ENCODE results near the gene MARF1. TPM values are rescaled to one million over a fixed set of nuclear protein-coding genes. Genes with fewer than 3 reads are reported as not detected.

The MARF1 gene
- polyA plus RNA-seq, 3 donors = 47.0 to 67.6 (median 66.6) TPM

GRCh38 chr16:15604460-15605440, 38.2 kb downstream of the MARF1 start:
- no peak for DNase-seq

GRCh38 chr16:15602285-15603044, 40.5 kb downstream of the MARF1 start:
- no peak for DNase-seq

GRCh38 chr16:15601212-15601879, 41.6 kb downstream of the MARF1 start:
- DNase-seq = no peak

GRCh38 chr16:15599303-15600070, 43.5 kb downstream of the MARF1 start:
- DNase-seq = no peak

- no peak for DNase-seq
These were observed 44.2 kb downstream of the MARF1 start for GRCh38 chr16:15598648-15599190.

GRCh38 chr16:15597822-15598647, 44.9 kb downstream of the MARF1 start:
- DNase-seq = no peak

GRCh38 chr16:15597135-15597534, 45.8 kb downstream of the MARF1 start:
- DNase-seq = no peak

GRCh38 chr16:15594711-15595320, 48.1 kb downstream of the MARF1 start:
- no peak for DNase-seq

- no peak for DNase-seq
These were observed 49.7 kb downstream of the MARF1 start for GRCh38 chr16:15593235-15593634.

GRCh38 chr16:15592324-15592723, 50.6 kb downstream of the MARF1 start:
- no peak for DNase-seq

- DNase-seq = no peak
These were observed 55.7 kb downstream of the MARF1 start for GRCh38 chr16:15587152-15587825.

GRCh38 chr16:15586716-15587115, 56.2 kb downstream of the MARF1 start:
- DNase-seq = no peak

- DNase-seq = no peak
These were observed 57.0 kb downstream of the MARF1 start for GRCh38 chr16:15585956-15586355.

GRCh38 chr16:15583526-15583925, 59.4 kb downstream of the MARF1 start:
- no peak for DNase-seq

- no peak for DNase-seq
These were observed 61.7 kb downstream of the MARF1 start for GRCh38 chr16:15581127-15581815.

- DNase-seq = no peak
These were observed 64.1 kb downstream of the MARF1 start for GRCh38 chr16:15578824-15579223.

GRCh38 chr16:15576960-15577958, 65.7 kb downstream of the MARF1 start:
- DNase-seq = no peak

Data from renal pelvis (tissue), 4 donors.